Upper lobe of left lung (tissue), 4 donors: ENCODE results near the gene SMAP1.

Experiments used
- CTCF ChIP-seq, 6 experiments: fragments of 450-650 bp in 4 of 6; fragments of 200-600 bp in 2 of 6; sonication (generic) in 2 of 6; IDR thresholded peaks; one replicate each; pipeline ENCODE4 v1.5.1; 2016 to 2019; ENCODE audit warnings: antibody characterized with exemption in 6 of 6
- POLR2A ChIP-seq, 4 donors: fragments of 450-650 bp; IDR thresholded peaks; one replicate each; pipeline ENCODE4 v1.5.1; 2016 to 2017; ENCODE audit warnings: antibody characterized with exemption in 4 of 4, mild to moderate bottlenecking in 2 of 4

- no peak for TF ChIP-seq POLR2A (IDR thresholded peaks at IDR 0.05)
- no peak for TF ChIP-seq CTCF (IDR thresholded peaks at IDR 0.05)
These were observed 400 bp upstream of the SMAP1 start for GRCh38 chr6:70667256-70667710.
